NCI-H524 (cell line): ENCODE data around the gene MOGAT2.
"Not testable (repeated sequence)": the region's sequence is repeated elsewhere in the genome, so short reads cannot be mapped to it uniquely, and the experiment has no call there.

Experiments used
- DNase-seq, 2 experiments: peaks; one replicate each; lab custom pipeline; 2025; lab: John Stamatoyannopoulos, UW

MOGAT2 gene

DNA sequence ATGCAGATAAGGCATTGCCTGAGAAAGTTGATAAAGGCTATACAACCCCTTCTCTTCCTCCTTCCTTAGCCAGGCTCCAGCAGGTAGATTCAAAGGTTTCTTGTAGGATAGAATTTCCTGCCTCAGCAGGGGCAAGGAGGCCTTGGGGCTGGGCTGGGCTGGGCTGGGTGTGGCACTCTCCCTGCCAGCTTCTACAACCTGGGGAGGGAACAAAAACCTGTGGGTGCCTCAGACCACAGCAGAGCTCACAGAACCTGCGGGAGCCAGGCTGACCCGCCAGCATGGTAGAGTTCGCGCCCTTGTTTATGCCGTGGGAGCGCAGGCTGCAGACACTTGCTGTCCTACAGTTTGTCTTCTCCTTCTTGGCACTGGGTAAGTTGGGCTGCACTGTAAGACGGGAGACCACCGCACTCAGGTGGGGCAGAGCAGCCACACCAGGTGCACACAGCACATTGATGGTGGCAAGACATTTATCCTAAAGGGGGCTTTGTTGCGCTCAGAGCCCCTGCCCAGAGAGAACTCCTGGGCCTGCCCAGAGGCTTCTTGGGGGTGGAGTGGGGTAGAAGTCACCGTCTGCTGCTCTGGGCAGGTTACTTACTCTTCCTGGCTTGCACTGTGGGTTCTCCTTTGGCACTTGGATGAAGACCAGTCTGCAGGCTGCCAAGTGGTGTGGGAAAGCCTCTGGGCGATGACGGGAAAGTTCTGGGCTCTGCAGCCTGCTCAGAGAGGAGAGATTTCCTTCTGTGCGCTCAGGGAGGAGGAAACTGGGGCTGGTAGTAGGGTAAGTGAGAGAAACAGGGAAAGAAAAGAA lies at the start of gene MOGAT2:
Gene MOGAT2 (plus strand): TSS at position 231 of the 811 bp plus-strand sequence. CDS start 51 bp downstream, at position 282.
- no peak for DNase-seq

DNA sequence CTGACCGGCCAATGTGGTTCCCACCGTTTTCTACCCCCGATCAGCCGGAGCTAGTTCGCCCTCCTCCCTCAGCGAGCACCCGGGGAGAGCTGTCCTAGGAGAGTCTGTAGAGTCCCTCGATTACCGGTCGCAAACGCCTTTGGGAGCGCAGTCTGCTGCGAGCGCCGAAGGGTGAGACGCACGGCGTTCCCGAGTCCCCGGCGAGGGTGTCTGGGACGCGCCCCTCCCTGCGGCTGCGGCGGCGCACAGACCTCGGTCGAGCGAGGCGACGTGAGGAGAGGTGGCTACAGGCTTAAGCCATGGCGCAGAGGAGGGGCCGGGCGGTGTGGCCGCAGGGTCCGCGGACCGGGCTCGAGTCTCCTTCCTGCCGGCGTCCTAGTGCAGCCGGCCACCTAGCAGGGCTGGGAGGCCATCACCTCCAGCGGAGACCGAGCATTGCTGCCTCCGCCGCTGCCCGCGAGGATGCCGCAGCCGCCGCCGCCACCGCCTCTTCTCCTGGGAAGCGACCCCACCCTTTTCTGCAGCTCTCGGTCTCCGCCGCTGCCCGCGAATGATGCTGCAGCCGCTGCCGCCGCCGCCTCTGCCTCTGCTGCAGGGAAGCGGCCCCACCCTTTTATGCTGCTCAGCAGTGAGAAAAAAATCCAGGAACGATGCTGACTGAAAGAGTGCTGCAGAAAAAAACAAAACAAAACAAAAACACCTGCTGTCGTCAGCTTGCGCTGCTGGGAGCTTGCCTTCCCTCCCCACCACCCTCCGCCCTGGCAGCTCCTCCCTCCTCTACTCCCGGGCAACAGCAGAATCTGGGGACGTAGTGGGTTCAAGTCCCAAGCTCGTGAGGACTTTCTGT lies 49.0 kb upstream of the MOGAT2 start, which contains the start of gene MAP6:
Gene MAP6 (minus strand): TSS at position 588 of the 847 bp plus-strand sequence. CDS start 669 bp downstream, outside the sequence.
- peak; percentile 23 to 41 for DNase-seq

DNA sequence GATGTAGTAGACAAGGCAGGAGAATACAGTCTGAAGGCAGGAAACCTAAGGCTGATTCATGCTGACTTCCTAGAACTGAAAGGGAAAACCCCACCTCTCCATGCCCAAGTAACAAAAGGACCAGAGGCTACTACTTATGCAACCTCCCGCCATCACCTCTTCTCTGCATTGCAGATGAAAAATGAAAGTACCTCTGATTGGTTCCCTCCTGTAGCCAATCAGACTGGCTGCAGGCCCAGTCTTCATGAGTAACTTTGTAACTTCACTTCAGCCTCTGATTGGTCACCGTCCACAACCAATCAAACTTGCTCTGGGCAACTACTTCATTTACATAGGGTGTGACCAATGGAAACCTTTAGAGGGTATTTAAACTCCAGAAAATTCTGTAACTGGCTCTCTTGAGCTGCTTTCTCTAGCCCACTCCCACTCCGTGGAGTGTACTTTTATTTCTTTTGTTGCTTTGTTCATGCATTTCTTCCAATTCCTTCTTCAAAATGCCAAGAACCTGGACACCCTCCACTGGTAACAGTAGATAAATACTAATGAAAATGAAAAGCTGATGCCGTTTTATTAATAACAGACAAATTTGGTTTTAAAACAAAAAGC lies 43.6 kb upstream of the MOGAT2 start:
- no peak for DNase-seq

DNA sequence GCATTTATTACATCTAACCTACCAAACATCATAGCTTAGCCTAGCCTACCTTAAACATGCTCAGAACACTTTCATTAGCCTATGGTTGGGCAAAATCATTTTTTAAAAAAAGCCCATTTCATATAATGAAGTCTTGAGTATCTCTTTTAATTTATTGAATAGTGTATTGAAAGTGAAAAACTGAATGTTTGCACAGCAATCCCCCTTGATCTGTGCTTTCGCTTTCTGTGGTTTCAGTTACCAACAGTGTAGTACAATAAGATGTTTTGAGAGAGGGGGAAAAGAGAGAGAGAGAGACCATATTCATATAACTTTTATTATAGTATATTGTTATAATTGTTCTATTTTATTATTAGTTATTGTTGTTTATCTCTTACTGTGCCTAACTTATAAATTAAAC lies 40.4 kb upstream of the MOGAT2 start:
- DNase-seq, result no peak

DNA sequence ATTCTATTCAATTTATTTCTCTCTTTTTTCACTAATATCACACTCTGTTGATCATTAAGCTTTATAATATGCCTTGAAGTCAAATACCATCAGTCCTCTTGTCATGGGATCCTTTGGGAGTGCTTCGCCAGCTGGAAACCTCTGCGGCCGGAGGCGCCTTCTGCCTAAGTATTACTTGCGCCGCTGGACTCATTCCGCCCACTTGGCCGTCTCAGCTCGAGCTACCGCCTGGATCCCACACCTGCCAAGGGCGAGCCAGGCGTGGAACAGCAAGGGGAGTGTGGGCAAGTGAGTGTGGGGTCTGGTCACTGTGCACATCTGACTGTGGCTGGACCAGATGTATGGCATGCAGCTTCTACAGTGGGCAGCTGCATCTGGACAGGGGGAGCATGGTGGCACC lies 39.7 kb upstream of the MOGAT2 start:
- DNase-seq, result peak in 1 of 2 experiments; percentile 49

DNA sequence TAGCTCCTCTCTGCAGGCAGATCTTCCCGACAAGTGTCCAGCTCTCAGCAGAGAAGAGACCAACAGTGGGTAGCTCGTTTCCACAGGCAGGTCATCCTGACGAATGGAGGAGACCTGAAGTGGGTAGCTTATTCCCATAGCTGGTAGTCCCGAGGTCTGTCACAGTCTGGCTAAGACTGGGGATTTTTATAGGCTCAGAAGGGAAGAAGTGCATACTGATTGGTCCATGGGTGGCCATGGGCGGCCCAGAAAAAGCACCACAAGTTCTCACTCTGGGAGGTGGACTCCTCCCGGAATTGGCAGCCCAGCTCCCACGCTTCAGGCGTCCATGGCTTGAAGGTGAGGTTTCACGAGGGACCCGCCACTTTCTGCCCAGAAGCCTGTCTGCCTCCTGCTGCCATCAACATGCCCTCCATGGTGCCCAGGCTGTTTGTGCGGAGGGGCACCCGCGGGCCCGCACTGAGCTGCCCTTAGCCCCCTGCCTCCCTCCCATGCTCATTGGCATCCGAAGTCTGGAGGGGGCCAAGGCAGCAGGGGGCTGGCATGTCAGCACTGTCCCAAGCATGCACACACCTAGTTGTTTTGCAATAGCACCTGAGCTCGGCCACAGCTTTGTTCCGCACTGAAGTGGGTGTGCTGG lies 38.9 kb upstream of the MOGAT2 start:
- DNase-seq, result no peak

DNA sequence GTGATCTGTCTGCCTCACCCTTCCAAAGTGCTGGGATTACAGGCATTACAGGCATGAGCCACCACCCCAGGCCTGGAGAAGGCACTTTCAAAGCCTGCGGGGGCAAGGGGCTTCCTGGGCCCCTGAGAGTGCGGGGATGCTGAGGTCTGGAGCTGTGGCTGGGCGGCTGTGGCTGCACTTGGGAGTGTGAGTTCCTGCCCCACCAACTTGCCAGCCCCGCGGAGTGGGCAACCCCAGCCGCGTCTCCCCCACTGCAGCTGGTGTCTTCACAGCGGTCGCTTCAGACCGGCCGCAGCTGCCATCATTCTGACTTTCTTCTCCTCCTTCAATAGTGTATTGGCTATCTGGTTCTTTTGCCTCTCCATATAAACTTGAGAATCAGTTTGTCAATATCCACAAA lies 38.1 kb upstream of the MOGAT2 start:
- no peak for DNase-seq

DNA sequence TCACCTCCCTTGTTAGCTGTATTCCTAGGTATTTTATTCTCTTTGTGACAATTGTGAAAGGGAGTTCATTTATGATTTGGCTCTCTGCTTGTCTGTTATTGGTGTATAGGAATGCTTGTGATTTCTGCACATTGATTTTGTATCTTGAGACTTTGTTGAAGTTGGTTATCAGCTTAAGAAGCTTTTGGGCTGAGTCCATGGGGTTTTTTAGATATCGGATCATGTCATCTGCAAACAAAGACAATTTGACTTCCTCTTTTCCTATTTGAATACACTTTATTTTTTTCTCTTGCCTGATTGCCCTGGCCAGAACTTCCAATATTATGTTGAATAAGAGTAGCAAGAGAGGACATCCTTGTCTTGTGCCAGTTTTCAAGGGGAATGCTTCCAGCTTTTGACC lies 33.8 kb upstream of the MOGAT2 start:
- DNase-seq, result not testable (repeated sequence)

DNA sequence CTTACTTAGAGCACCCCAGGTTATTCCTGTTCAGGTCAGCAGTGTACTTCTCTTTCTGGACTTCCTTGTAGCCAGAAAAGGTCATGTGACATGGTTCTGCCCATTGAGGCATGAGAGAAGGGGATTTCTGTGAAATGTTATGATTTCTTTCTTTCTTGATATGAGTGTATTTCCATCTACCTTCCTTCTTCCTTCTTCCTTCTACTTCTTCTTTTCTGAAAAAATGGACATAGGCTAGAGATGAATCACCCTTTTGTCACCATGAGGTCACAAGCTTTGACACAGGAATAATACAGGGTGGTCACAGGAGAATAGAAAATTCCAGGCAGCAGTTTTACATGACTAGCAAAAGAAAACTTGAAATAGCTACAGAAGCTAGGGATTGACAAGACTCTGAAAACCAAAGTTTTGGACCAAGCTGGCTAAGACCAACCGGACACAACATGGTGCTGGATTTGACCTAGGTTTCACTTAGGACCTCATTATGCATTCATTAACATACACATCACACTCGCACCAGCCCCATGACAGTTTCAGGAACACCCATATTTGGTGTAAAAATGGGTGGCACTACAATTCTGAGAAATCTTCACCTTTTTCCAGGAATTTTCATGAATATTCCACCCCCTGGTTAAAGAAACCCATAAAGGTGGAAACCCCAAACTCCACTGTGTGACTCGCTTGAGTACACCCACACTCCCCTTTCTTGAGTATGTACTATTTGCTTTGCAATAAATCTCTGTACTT lies 27.6 kb upstream of the MOGAT2 start:
- no peak for DNase-seq

DNA sequence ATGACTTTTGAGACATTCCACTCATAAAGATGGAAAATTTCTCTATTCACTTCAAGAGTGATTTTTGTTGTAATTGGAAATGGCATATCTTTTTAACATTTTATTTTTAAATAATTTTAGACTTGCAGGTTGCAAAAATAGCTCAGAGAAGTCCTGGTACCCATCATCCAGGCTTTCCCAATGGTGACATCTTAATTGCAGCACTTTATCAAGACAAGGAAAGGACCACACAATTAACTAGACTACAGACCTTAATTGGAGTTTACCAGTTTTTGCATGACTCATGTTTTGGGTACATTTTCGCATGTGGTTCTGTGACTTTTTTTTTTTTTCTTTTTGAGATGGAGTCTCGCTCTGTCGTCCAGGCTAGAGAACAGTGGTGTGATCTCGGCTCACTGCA lies 25.8 kb upstream of the MOGAT2 start:
- no peak for DNase-seq

DNA sequence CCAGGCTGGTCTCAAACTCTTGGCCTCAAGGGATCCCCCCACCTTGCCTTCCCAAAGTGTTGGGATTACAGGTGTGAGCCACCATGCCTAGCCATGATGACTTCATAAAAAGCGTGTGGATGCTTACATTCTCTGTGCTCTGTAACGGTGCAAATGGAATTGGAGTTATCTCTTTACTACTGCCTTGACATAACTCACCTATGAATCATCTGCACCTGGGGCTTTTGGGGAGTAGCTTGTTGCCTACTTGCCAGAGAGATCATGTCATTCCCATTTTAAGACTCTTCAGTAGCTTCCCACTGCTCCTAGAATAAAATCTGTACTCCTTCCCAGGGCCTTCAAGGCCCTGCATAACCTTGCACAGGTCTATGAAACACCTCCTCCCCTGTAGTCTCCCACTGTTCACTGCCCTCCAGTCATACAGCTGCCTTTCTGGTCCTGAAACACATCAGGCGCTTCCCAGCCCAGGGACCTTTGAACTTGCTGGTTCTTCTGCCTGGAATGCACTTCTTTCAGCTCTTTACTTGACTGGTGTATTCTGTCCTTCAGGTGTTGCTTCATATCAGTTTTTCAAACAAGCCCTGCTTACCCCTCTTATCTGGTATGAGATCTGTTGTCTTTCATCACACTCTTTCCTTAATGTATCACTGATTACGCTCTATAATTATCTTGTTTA lies 19.6 kb upstream of the MOGAT2 start:
- no peak for DNase-seq

DNA sequence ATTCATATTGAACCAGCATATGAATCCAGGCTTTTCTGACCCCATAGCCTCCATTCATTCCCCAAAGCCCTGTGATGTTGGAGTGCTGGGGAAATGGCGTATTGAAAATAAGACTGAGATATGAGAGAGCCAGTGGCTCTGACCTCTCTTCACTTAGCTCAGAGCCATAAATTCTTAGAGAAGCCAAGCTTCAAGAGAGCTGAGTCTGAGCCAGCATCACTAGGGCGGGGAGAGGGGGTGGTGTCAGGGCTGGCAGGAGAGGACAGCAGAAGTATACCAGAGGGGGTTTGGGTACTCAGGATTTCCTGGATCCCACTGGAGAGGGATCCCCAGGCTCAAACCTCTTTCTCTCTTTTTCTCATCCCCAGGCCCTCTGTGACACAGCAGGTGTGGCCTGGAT lies 16.7 kb upstream of the MOGAT2 start:
- DNase-seq, result no peak

DNA sequence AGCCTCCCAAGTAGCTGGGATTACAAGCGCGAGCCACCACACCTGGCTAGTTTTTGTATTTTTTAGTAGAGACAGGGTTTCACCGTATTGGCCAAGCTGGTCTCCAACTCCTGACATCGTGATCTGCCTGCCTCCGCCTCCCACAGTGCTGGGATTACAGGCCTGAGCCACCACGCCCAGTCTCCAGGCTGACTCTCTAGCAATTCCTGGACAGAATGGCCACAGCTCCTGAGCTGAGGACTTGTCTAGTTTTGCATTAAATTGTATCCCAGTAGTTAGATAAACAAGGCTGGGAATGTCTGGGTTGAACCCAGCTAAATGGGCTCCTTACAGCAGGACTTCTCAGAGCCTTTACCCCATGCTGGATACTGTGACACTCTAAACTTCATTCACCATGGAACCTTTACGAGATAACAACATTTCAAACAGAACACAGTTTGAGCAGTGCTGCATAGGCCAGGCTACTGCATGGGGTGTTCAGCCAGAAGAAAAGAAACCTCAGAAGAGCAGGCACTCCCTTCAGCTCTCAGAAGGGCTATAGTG lies 13.9 kb upstream of the MOGAT2 start:
- no peak for DNase-seq

DNA sequence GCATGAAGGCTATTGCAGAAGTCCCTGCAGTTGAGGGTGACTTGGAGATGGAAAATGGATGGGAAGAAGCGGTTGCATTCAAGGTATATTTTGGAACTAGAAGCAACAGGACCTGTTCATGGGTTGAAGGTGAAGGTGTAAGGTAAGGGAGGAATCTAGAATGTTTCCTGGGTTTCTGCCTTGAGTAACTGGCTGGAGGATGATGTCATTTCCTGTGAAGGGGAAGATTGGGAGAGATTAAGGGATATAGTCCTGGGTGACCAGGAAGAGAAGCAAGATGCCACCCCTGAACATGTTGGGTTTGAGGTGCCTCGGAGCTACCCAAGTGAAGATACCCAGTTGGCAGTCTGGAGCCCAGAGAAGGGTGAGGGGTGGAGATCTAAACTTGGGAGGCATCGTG lies 12.1 kb upstream of the MOGAT2 start:
- no peak for DNase-seq

DNA sequence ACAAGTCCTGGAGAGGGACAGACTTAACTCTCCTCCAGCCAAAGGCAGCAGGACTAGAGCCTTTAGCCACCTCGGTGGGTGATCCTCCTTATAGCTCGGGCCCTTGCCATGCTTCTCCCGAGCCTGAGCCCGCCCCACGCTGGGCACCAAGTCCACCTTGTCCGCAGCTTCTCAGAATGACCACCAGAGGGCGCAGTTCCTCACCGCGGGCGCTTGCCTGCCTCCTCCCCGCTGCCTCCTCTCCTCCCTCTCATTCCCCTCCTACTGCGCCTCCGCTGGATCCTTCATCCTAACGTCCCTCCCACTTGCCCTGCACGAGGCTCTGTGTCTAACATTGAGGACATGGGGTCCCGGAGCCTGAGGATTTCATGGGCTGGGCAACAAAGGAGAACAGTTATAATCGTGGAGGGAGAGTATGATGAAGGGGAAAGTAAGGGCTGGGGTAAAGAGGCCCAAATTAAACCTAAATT lies 11.3 kb upstream of the MOGAT2 start:
- DNase-seq, result peak; percentile 45 to 63

DNA sequence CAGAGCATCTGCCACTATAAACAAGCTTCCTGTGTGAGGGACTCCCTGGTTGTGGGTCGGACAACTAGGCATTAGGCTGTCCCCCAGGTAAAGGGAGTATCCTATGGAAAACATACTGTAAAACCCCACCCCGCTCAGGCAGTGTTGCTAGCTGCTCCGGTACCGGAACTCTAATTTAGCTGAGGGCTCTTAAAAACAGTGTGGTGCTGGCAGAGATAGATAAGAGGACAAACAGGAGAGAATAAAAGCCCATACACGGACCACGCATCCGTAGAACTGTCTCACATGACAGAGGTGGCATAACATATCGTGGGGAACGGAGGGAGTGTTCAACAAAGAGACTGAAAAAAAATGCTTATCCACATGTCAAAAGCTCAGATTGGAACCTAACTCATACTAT lies 3.4 kb upstream of the MOGAT2 start:
- DNase-seq, result no peak

DNA sequence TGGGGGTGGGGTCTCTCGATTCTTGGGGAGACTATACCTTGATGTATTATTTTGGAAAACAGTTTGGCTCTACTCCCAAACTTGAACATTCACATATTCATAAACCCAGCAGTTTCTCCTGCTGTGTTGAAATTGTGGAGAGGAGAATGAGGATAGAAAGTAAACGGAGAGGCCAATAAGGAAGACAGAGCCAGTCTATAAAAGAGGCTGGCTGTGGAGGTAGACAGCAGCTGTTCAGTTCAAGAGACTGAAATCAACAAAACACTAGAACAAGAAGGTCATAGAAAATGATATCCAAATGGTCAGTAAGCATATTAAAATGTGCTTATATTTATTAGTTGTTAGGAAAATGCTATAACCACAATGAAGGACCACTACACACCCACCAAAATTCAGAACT lies 1.9 kb upstream of the MOGAT2 start:
- DNase-seq, result no peak

DNA sequence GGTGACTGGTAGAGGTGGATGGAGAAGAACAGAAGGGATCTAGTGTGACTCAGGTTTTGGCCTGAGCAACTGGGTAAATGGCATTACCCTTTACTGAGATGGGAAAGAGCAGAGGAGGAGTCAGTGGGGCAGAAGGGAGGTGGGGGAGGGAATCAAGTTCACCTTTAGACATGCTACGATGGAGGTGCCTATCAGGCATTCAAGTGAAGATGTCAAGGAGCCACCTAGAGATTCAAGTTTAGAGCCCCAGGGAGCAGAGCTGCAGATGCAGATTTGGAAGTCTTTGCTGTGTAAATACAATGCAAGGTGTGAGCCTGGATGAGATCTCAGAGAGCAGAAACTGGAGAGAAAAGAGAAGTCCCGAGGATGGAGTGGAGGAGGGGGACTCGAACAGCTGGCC lies 979 bp upstream of the MOGAT2 start:
- no peak for DNase-seq

DNA sequence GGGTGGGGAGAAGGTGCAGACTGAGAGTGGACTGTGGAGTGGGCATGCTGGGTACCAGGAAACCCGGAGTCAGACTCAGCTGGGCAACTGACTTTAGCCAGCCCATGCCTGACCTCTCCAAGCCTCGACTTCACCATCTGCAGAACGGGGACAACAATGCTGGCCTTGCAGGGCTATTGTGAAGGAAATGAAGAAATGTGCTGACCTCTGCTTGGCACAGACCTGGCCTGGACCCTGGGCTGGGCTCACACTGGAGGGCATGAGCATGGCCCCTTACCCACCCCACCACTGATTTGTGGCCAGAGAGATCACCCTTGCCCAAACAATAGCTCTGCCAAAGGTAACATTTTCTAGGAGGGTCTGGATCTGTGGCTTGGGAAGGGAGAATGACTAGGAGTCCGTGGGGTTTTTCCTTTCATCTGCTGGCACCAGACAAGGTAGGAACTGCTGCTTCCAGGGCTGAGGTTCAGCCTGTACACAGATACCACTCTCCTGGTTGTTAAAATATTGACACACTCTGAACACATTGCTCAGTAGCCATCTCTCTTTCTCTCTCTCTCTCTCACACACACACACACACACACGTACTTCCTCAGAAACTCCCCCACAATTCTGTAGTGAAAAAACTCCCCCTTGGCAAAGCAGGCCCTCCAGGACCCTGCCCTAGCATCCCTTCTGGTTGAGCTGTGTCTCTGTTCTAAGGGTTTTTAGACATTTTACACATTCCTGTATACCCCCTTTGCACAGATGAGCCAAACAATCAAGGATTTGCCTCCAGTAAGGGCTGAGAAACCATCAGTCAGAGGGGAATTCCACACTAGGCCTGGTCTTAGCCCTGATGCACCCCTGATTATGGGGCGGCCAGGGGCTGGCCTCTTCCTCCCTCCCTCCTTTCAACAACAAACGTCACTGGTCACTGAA lies 1.0 kb downstream of the MOGAT2 start:
- DNase-seq, result no peak
